Activated T-helper 1 cell treated with Interleukin-2 at 50 U/mL for 16 hours (primary cell): ENCODE measurements around the gene FNBP1L.
"Not testable (repeated sequence)": the region's sequence is repeated elsewhere in the genome, so short reads cannot be mapped to it uniquely, and the experiment has no call there.

Experiments used
- DNase-seq: peaks from one replicate; pipeline ENCODE4 v3.0.0-alpha.2; 2020; ENCODE audit warnings: low read depth

The FNBP1L gene

GRCh38 chr1:93532780-93533378, 85.0 kb downstream of the FNBP1L start:
- DNase-seq = no peak

- DNase-seq = no peak
Observed at GRCh38 chr1:93533677-93534076, 85.8 kb downstream of the FNBP1L start.

GRCh38 chr1:93537396-93537795, 89.5 kb downstream of the FNBP1L start:
- no peak for DNase-seq

GRCh38 chr1:93537924-93538323, 90.0 kb downstream of the FNBP1L start:
- no peak for DNase-seq

- DNase-seq = no peak
Observed at GRCh38 chr1:93541045-93541444, 93.1 kb downstream of the FNBP1L start.

GRCh38 chr1:93542398-93542797, 94.5 kb downstream of the FNBP1L start:
- DNase-seq = no peak

- no peak for DNase-seq
Observed at GRCh38 chr1:93546162-93546863, 98.4 kb downstream of the FNBP1L start.

GRCh38 chr1:93549131-93549530, 101.2 kb downstream of the FNBP1L start:
- DNase-seq = no peak

- no peak for DNase-seq
Observed at GRCh38 chr1:93549811-93550210, 101.9 kb downstream of the FNBP1L start.

- DNase-seq = no peak
Observed at GRCh38 chr1:93552741-93553455, 105.0 kb downstream of the FNBP1L start.

GRCh38 chr1:93553886-93554490, 106.1 kb downstream of the FNBP1L start:
- not testable (repeated sequence) for DNase-seq

- DNase-seq = no peak
Observed at GRCh38 chr1:93554883-93555872, 107.3 kb downstream of the FNBP1L start.

- DNase-seq = no peak
Observed at GRCh38 chr1:93556291-93556690, 108.4 kb downstream of the FNBP1L start.

GRCh38 chr1:93559045-93559444, 111.1 kb downstream of the FNBP1L start:
- no peak for DNase-seq

- no peak for DNase-seq
Observed at GRCh38 chr1:93559695-93560094, 111.8 kb downstream of the FNBP1L start.

GRCh38 chr1:93565496-93566206, 117.7 kb downstream of the FNBP1L start:
- no peak for DNase-seq

- no peak for DNase-seq
Observed at GRCh38 chr1:93566227-93566626, 118.3 kb downstream of the FNBP1L start.

- no peak for DNase-seq
Observed at GRCh38 chr1:93567255-93567918, 119.5 kb downstream of the FNBP1L start.

GRCh38 chr1:93569489-93569888, 121.6 kb downstream of the FNBP1L start:
- DNase-seq = no peak

GRCh38 chr1:93571623-93572310, 123.8 kb downstream of the FNBP1L start:
- DNase-seq = no peak
